GM21723 (cell line): ENCODE results near the gene KRT25.

Source experiments
- ATAC-seq: cut with Tn5 transposase; IDR thresholded peaks from one replicate; pipeline ENCODE4 v1.9.1; 2021; ENCODE audit warnings: mild to moderate bottlenecking, moderate library complexity; ENCODE audit not compliant: unreplicated experiment

Gene KRT25

GRCh38 chr17:40755231-40755630 is at the start of gene KRT25:
KRT25 (minus strand) TSS chr17:40755331; CDS start chr17:40755271, 60 bp downstream.
- ATAC-seq, result no peak

- no peak for ATAC-seq
Observed at GRCh38 chr17:40803617-40804082, 48.5 kb upstream of the KRT25 start.

DNA sequence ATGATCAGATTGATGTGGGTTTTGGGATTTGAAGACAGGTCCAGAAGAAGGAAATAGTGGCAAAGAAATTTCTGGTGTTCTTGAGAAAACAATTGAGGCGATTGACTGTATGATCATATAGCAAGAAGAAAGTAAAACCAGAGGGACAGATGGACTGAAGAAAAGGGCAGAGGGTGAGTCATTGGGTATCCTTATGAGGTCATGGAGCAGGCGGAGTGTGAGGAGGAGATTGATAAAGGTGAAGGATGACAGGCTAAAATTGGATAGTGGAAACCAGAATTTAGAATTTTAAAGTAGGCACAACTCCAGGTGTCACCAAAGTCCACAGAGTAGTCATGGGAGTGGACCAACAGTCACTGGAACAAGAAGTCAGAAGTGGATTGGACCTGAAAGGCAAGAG is 46.0 kb upstream of the KRT25 start:
- ATAC-seq, result no peak

- no peak for ATAC-seq
Observed at GRCh38 chr17:40800381-40800780, 45.2 kb upstream of the KRT25 start.

- ATAC-seq, result no peak
Observed at GRCh38 chr17:40799859-40800258, 44.7 kb upstream of the KRT25 start, which contains the start of gene KRT28. KRT28 (minus strand) TSS chr17:40799959; CDS start chr17:40799893, 66 bp downstream.

DNA sequence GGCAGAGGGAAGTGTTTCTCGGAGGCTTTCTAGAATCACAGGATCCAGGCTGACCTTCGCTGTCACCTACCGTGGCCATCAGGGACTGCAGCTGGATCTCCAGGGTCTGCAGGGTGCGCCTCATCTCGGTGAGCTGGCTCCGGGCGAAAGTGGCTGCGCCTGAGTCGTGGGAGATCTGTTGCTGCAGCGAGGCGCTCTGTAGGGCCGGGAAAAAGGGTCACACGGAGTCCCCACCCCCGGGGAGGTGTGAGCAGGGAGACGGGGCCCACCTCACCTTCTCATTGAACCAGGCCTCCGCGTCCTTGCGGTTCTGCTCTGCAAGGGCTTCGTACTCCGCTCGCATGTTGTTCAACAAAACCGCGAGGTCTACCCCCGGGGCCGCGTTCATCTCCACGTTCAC is 41.7 kb upstream of the KRT25 start:
- no peak for ATAC-seq

DNA sequence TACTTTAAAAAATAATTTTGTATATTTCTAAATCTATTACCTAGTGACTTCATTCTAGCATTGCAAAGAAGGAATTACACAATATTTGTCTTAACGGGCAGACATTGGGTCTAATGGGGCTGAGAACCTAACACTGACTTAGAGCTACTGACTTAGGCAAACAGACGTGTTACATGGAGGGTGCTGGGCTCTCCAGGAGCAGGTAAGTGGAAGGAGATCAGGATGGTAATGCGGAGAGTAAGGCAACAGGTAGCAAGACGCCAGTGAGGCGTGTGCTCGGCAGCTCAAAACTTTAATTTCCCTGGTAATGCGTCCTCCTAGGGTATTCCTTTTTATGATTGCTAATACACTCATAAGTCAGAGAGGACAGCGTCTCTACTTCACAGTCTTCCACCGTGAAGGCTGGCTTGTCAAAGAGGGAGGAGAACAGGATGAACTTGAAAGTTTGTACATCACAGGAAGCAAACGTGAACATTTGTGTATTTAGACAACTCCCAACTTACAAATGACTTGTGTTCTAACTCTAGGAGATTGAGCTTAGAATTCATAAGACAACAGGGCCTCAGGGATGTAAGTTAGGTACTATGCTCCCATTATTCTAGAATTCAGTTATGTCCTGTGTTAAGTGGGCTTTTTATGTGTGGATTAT is 40.0 kb upstream of the KRT25 start:
- no peak for ATAC-seq

GRCh38 chr17:40794466-40794865 is 39.3 kb upstream of the KRT25 start:
- no peak for ATAC-seq

GRCh38 chr17:40793832-40794231 is 38.7 kb upstream of the KRT25 start:
- ATAC-seq, result no peak

DNA sequence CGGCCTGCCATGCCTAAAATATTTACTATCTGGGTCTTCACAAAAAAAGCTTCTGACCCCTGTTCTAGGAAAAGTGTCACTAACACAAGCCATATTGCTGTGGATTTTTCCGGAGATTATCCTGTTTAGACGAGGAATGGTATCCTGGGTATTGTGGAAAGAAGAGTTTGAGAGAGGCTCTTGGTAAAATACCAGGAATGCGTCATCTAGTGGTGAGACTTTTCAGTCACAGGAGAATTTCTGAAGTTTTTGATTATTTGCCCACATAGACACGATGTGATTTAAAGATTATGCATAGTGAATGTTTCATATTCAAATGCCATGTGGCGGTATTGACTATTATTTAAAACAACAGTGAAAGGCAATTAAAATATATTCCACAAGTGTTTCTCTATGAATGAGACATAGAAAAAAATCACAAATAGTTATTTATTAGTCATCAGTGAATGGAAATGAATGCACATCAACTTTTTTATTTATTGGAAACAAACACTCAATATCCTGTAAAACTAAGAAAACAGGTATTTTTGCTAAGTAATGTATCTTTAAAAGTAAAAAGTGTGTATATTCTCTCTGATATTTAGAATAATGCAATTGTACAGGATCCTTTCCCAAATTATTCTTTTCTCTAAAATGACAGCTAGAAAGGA is 36.8 kb upstream of the KRT25 start:
- no peak for ATAC-seq

DNA sequence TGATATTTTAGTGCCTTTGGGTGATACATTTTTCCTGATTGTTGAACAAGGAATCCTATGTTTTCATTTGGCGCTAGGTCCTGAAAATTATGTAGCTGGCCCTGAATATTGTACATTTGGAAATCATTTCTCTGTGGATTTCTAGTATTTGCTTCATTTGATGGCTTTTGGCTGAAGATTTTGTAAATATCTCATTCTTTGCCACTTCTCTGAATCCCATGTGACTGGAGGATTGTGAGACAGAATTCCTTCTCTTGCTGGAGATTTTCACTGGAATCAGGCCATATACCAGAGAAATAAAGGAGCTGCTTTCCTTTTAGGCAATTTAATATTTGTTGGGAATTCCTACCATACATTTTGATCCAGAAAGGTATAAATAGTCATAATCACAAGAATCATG is 36.0 kb upstream of the KRT25 start:
- no peak for ATAC-seq

- ATAC-seq, result no peak
Observed at GRCh38 chr17:40782450-40782849, 27.3 kb upstream of the KRT25 start, which contains the start of gene KRT27. KRT27 (minus strand) TSS chr17:40782550; CDS start chr17:40782493, 57 bp downstream.

GRCh38 chr17:40779181-40779909 is 24.2 kb upstream of the KRT25 start:
- no peak for ATAC-seq

GRCh38 chr17:40778461-40778860 is 23.3 kb upstream of the KRT25 start:
- ATAC-seq, result no peak

DNA sequence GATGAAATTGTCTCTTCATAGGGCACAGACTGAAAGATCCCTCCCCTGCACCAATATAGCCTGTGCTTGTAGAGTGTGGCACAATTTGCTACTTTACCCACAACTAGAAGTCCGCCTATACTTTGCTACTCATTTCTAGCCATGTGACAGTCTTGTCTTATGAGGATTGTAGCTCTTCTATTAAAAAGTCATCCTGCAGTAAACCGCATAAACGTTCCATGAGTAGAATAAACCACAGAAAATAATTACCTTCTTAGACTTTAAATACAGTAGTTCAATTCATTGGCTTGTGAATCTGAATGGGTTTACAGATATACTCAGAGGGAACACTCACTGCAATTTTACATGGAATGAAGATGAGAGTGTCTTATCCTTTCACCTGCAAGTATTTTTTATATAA is 22.8 kb upstream of the KRT25 start:
- no peak for ATAC-seq

DNA sequence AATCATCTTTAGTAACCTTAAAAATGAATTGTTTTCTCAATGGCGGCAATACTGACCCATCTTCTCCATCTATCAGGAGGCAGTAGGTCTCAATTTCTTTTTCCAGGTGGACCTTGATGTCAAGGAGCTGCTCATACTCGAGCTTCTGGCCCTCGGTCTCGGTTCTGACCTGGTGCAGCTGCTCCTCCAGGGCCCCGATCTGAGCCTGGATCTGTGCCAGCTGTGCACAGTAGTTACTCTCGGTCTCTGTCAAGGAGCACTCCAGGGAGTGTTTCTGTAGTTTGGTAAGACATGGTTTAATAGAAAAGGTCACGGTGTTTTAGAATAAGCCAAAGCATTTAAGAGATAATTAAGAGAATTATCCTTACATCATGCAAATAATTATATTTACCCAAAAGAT is 22.3 kb upstream of the KRT25 start:
- no peak for ATAC-seq

DNA sequence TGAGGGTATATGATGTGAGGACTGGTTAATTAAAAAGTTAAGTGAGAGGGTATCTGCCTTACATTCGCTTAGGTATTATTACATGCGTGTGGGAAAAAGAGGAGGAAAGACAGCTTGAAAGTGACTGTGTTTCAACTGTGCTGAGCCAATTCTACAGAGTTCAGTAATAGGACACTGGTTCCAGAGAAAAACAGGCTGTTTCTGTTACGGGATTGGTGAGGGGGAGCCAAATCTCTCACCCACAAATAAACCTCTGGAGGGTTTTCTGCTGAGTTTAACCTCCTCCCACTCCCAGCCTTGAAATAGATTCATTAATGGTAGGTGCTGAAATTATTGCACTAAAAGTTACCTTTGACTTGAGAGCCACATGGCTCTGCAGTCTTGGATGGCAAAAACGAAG is 20.8 kb upstream of the KRT25 start:
- no peak for ATAC-seq

- no peak for ATAC-seq
Observed at GRCh38 chr17:40772101-40772500, 17.0 kb upstream of the KRT25 start, which contains the start of gene KRT26. KRT26 (minus strand) TSS chr17:40772201; CDS start chr17:40772113, 88 bp downstream.

DNA sequence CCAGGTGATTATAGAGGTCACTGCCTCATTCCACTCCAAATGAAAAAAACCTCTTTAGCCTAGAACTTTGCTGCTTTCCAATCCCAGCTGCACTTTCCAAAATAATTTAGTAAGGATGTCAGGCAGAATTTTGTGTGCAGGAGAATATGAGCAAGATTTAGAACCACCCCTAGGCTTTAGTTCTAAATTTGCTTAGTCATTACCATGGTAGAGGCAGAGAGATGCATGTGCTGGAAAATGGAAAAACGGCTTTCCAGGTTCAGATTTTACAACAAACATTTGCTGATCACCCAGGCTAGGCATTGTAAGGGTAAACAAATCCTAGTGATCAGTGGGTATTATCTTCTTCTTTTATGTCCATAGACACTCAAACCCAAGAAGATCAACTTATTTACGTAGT is 10.5 kb upstream of the KRT25 start:
- no peak for ATAC-seq

DNA sequence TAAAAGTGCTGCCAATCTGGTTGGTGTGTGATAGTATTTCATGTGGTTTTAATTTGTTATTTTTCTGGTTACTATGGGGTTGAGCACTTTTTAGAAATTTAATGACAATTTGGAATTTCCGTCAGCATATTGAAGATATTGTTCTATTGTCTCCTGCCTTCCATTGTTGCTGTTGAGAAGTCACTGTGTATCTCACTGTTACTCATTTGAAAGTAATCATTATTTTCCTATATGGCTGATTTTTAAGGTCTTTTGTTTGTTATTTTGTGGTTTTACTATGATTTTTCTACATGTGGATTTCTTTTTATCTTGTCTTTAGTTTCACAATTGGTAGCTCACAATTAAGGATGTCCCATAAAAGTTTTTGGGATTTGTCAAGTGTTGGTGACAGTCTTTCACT is 8.6 kb upstream of the KRT25 start:
- ATAC-seq, result no peak

- ATAC-seq, result no peak
Observed at GRCh38 chr17:40760105-40761016, 5.2 kb upstream of the KRT25 start.
